Measurements from ENCODE around the gene PLEKHG4.

PLEKHG4 gene

DNA sequence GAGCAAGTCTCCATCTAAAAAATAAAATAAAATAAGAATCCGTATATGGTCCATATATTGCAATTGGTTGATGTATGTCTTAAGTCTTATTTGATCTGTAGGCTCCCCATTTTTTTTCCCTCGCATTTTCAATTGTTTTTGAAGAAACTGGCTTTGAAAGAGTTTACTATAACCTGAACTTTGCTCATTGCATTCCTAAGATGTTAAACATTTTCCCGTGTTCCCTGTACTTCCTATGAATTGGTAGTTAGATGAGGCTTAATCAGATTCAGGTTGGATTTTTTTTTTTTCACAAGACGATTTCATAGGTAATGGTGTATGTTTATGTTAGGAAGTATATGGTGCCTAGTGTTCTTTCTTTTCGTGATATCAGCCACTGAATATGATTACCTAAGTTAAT, 50.6 kb downstream of the PLEKHG4 start:
- Histone ChIP-seq H3K27me3 (ENCODE audit: control insufficient read depth in 2 of 2, insufficient read depth in 2 of 2, low read length in 2 of 2) (no peaks in the 10 kb centered on the region), H3K9me3 (ENCODE audit: control insufficient read depth in 2 of 2, low read length in 2 of 2) (no peaks in the 10 kb centered on the region), H3K4me1 (ENCODE audit: control insufficient read depth in 2 of 2, insufficient read depth in 2 of 2, low read length in 2 of 2) (peaks cover 4 to 7% of the 10 kb centered on the region in 2 donors), H3K4me3 (ENCODE audit: low read length in 2 of 2) (no peak overlapping the region), H3K36me3 (ENCODE audit: control insufficient read depth in 2 of 2, insufficient read depth in 2 of 2, low read length in 2 of 2) (no peaks in the 10 kb centered on the region), H3K27ac (ENCODE audit: low read depth in 2 of 2, low read length in 2 of 2) (no peak overlapping the region), H3K9ac (ENCODE audit: low read depth in 1 of 2, low read length in 2 of 2) (no peak overlapping the region)

DNA sequence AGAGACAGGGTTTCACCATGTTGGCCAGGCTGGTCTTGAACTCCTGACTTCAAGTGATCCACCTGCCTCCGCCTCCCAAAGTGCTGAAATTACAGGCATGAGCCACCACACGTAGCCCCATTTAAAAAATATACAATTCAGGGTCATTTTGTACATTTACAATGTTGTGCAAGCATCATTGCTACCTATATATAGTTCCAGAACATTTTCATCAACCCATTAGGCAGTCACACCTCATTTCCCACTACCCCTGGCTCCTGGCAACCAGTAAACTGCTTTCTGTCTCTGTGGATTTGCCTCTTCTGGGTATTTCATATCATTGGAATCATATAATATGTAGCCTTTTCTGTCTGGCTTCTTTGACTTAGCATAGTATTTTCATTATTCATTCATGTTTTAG, 54.0 kb downstream of the PLEKHG4 start:
- no peak overlapping the region for H3K4me3 ChIP-seq (ENCODE audit: low read length in 2 of 2)
- H3K36me3 ChIP-seq (ENCODE audit: control insufficient read depth in 2 of 2, insufficient read depth in 2 of 2, low read length in 2 of 2): no peaks in the 10 kb centered on the region
- no peaks in the 10 kb centered on the region for H3K27me3 ChIP-seq (ENCODE audit: control insufficient read depth in 2 of 2, insufficient read depth in 2 of 2, low read length in 2 of 2)
- no peak overlapping the region for H3K27ac ChIP-seq (ENCODE audit: low read depth in 2 of 2, low read length in 2 of 2)
- no peak overlapping the region for H3K9ac ChIP-seq (ENCODE audit: low read depth in 1 of 2, low read length in 2 of 2)
- H3K9me3 ChIP-seq (ENCODE audit: control insufficient read depth in 2 of 2, low read length in 2 of 2): no peaks in the 10 kb centered on the region
- no peaks in the 10 kb centered on the region for H3K4me1 ChIP-seq (ENCODE audit: control insufficient read depth in 2 of 2, insufficient read depth in 2 of 2, low read length in 2 of 2)

DNA sequence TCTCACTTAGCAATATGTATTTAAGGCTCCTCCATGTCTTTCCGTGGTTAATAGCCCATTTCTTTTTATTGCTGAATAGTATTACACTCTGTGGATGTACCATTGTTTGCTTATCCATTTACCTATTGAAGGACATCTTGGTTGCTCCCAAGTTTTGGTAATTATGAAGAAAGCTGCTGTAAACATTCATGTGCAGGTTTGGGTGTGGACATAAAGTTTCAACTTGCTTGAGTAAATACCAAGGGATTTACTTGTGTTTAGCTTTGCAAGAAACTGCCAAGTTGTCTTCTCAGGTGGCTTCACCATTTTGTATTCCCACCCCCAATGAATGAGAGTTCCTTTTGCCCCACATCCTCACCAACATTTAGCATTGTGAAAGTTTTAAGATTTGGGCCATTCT, 56.8 kb downstream of the PLEKHG4 start:
- Histone ChIP-seq H3K4me3 (ENCODE audit: low read length in 2 of 2) (no peak overlapping the region), H3K27ac (ENCODE audit: low read depth in 2 of 2, low read length in 2 of 2) (no peak overlapping the region), H3K27me3 (ENCODE audit: control insufficient read depth in 2 of 2, insufficient read depth in 2 of 2, low read length in 2 of 2) (no peaks in the 10 kb centered on the region), H3K9me3 (ENCODE audit: control insufficient read depth in 2 of 2, low read length in 2 of 2) (no peaks in the 10 kb centered on the region), H3K4me1 (ENCODE audit: control insufficient read depth in 2 of 2, insufficient read depth in 2 of 2, low read length in 2 of 2) (no peaks in the 10 kb centered on the region), H3K9ac (ENCODE audit: low read depth in 1 of 2, low read length in 2 of 2) (no peak overlapping the region), H3K36me3 (ENCODE audit: control insufficient read depth in 2 of 2, insufficient read depth in 2 of 2, low read length in 2 of 2) (no peaks in the 10 kb centered on the region)

DNA sequence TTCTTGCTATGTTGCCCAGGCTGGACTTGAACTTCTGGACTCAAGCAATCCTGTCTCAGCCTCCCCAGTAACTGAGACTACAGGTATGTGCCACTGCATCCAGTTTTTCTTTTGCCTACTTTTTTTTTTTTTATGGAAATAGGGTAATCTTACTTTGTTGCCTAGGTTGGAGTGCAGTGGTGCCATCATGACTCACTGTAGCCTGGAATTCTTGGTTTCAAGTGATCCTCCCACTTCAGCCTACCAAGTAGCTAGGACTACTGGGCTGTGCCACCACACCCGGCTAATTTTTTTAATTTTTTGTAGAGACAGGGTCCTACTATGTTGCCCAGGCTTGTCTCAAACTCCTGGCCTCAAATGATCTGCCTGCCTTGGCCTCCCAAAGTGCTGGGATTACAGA, 57.3 kb downstream of the PLEKHG4 start:
- Histone ChIP-seq H3K4me3 (ENCODE audit: low read length in 2 of 2) (no peak overlapping the region), H3K9me3 (ENCODE audit: control insufficient read depth in 2 of 2, low read length in 2 of 2) (no peaks in the 10 kb centered on the region), H3K36me3 (ENCODE audit: control insufficient read depth in 2 of 2, insufficient read depth in 2 of 2, low read length in 2 of 2) (no peaks in the 10 kb centered on the region), H3K4me1 (ENCODE audit: control insufficient read depth in 2 of 2, insufficient read depth in 2 of 2, low read length in 2 of 2) (no peaks in the 10 kb centered on the region), H3K9ac (ENCODE audit: low read depth in 1 of 2, low read length in 2 of 2) (no peak overlapping the region), H3K27me3 (ENCODE audit: control insufficient read depth in 2 of 2, insufficient read depth in 2 of 2, low read length in 2 of 2) (no peaks in the 10 kb centered on the region), H3K27ac (ENCODE audit: low read depth in 2 of 2, low read length in 2 of 2) (no peak overlapping the region)
